ENCODE data around the gene LRCH4.

Gene LRCH4

DNA sequence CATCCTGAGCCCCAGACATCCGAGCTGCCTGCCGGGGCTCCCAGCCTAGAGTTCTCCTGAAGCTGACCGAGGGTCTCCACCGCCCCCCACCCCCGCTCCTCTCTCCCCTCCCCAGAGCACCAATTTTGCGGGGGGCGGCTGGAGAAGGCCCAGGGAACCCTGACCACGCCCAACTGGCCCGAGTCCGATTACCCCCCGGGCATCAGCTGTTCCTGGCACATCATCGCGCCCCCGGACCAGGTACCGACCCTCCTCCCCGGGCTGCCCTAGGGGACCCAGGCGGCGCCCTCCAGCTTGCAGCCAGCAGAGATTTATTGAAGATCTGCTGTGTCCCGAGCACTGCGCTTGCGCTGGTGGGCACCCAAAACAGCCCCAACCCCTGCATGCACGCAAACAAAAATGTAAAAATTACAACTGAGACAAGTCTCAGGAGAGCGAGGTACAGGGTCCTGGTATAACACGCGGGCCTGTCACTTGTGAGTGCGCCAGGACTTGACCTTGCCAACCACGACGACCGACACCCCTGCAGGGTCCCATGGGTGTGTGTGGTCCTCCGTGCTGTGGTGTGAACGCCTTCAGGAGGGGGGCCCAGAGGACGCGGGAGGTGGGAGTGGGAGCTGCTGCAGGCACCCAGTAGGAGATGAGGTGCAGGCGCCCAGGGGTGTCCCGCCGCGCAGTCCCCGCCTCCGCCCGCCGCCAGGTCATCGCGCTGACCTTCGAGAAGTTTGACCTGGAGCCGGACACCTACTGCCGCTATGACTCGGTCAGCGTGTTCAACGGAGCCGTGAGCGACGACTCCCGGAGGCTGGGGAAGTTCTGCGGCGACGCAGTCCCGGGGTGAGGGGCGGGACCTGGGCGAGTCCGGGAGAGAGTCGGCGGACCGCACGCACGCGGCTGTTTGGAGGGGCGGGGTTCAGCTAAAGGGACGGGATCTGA lies 19.3 kb upstream of the LRCH4 start:
- DNase-seq = no peak

GRCh38 chr7:100604028-100604975 lies 18.4 kb upstream of the LRCH4 start:
- peak; percentile 84 for DNase-seq

- DNase-seq = peak; percentile 55
Observed at GRCh38 chr7:100603726-100604027, 17.7 kb upstream of the LRCH4 start.

DNA sequence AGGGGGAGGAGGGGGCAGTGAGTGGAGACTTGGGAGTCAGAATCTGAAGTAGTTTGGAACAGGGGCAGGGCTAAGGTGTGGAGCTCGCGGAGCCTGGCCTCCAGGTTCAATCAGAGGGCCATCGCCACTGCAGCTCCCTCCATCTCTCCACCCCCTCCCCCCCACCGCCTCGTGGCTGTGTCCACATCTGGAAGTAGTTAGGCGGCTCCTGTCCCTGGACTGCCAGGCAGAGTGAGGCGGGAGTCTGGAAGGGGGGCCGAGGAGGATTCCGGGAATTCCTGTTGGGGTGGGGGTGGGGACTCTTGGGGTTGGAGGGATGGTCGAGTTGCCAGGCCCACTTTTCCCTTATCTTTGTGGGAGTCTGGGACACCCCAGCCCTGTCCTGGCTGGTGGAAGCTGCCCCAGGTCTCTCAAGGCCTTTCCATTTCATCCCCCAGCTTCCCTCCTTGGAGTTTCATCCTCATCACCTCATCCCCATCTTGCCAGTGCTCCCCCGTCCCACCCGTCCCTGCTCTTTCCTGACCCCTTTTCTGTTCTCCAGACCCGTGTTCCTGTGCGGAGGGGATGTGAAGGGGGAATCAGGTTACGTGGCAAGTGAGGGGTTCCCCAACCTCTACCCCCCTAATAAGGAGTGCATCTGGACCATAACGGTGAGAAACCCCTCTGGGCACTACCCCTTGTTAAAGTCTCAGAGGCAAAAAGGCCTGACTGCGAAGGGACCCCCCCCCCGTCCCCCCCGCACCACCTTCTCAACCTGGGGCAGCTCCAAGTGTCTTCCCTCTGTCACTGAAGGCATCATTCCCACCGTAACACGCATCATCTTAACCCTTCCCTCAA lies 17.2 kb upstream of the LRCH4 start:
- peak; percentile 95 for DNase-seq

GRCh38 chr7:100600730-100601038 lies 14.8 kb upstream of the LRCH4 start:
- no peak for DNase-seq

DNA sequence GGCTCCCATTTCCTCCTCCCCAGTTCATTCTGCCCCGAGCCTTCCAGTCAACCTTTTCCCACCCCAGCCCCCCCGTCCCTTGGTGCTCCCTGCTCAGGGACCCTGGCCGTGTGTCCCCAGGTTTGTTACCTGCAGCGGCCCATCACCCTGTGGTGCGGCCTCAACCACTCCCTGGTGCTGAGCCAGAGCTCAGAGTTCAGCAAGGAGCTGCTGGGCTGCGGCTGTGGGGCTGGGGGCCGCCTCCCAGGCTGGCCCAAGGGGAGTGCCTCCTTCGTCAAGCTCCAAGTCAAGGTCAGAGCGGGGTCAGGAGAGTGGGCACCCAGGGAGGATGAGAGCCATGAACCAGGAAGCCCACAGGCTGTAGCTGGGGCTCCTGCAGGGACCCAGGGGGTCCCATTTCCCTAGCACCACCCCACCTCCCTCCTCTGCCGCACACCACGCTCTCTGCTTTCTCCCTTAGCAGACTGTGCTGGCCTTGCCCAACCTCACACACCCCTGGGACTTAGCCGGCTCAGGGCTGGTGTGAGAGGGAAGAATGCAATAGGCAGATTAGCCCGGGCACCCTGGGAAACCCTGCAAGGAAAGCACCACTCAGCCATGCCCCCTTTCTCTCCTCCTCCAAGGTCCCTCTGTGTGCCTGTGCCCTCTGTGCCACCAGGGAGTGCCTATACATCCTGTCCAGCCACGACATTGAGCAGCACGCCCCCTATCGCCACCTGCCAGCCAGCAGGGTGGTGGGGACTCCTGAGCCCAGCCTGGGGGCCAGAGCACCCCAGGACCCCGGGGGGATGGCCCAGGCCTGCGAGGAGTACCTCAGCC lies 14.2 kb upstream of the LRCH4 start:
- no peak for DNase-seq

DNA sequence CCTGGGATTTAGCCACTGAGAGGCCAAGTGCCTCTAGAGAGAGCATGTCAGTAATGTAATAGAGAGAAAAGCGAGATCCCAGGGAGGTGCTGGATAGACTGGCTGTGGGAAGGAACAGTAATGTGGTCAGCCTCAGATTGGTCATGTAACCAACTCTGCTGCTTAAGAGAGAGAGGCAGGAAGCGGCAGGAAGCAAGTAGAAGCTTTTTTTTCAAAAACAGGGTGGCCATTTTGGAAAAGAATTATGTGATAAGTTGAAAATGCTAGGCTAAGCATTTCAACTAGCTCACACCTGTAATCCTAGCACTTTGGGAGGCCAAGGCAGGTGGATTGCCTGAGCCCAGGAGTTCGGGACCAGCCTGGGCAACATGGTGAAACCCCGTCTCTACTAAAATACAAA lies 12.5 kb upstream of the LRCH4 start:
- DNase-seq = no peak

DNA sequence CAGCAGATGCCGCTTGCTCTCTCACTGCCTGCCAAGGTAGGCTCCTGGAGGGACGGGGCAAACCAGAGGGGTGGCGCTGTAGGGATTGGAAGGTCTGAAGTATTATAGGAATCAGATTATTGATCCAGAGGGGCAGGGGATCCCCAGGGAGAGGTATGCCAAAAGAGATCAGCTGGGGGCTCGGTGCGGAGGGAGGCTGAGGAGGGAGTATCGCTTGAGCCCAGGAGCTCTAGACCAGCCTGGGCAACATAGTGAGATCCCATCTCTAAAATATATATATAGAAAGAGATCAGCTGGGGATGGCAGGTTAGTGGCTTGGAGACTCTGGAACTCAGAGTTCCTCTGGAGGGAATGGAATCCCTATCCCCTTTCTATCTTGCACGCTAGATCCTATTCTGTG lies 9.3 kb upstream of the LRCH4 start:
- no peak for DNase-seq

- DNase-seq = no peak
Observed at GRCh38 chr7:100591596-100591995, 5.7 kb upstream of the LRCH4 start.

DNA sequence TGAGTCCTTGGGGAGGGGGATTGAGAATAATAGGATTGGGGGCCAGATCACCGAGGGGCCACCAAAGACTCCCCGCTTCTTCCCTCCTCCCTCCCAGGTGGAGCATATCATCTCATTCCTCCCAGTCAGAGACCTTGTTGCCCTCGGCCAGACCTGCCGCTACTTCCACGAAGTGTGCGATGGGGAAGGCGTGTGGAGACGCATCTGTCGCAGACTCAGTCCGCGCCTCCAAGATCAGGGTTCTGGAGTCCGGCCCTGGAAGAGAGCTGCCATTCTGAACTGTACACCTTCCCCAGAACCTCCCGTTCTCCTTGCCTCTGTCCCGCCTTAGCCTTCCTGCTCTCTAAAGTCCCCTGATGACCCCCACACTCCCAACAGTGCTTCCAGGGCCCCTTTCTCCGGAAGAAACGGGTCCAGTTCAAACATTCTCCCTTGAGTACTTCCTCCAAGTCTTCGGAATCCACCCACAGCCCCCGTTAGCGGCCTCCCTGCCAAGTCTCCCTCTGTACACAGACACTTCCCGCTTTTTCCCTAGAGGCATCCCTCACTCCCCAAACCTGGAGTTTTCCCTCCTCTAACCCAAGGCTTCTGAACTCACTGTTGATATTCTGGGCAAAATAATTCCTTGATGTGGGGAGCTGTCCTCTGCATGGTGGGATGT lies 4.3 kb upstream of the LRCH4 start:
- no peak for DNase-seq

DNA sequence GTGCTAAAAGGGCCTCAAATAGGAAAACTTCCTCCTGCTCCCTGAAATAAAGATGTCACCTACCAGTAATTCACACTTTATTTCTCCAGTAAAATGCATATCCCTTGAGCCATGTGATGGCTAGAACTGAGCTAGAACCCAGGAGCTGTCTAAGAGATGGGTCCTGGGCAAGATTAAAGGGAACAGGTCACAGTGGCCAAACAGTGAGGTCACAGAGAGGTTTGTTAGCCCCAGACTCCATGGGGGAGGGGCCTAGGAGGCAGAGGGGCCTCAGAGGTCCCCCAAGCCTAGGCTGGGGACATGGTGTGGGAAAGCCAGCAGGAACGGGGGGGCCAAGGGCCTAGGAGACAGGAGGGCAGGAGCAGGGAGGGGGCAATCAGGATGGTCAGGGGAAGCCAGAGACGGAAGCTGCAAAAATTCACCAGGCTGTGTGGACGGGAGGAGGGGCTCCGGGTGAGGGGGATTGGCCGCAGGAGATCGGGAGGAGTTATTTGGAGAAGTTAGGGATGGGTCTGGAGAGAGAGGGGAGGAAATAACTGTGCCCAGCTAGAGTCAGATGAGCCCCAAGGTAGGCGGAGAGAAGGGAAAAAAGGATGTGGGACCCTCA lies 3.5 kb upstream of the LRCH4 start:
- no peak for DNase-seq

DNA sequence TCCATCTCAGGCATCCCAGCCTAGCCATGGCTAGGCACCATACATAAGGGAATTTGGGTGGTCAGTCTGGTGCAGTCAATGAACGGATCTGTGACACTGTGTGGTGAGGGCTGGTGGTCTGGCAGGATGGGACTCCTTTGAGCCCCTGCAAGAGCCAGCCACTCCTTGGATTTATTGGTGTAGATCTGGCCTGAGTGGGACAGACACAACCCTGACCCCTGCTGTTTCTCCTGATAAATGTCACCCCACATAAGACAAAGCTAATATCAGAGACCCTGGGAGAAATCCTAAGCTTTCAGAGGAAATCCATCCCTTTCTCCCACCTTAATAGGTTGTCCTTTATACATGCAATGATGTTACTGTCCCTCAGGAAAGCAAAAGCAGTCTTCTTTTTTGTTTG lies 2.5 kb upstream of the LRCH4 start:
- peak; percentile 37 for DNase-seq

GRCh38 chr7:100586266-100587025 lies 517 bp upstream of the LRCH4 start, which contains the start of gene FBXO24:
TSS of gene FBXO24 (plus strand) at chr7:100586328. CDS start at chr7:100586626, 298 bp downstream.
- DNase-seq = peak; percentile 100

DNA sequence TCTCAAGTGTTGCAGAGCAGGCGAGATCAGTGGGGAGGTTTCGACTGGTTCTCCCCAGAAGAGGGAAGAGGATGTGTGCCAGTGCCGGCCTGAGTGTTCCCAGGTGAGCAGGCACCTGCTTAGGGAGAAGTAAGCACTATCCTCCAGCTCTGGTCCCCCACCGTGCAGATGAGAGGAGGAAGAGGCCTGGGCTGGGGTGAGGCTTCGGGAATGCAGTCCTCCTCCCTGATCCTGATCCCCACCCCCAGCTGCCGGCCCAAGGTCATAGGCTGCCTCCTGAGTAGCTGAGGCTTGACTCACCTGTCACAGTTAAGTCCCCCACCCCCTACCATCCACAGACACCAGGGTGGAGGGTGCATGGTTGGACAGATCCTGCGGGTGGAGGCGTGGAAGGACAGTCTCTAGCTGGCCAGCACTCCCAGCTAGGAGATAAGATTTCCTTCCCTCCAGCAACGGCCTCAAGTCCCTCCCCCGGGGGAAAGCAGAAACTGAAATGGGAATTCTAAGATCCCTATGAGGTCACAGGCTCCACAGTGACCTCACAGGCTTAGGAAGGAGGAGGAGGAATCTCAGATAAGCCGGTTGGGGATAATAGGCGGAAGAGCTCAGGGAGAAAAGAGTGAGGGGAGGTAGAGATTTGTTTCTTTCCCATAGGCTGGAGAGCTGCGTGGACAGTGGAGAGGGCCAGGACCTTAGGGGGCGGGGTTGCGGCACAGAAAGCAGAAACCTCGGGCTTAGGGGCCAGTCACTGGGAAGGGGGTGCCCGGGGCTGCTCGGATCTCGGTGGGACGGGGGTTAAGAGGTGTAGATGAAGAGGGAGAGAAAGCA lies 1.0 kb downstream of the LRCH4 start:
- DNase-seq = peak; percentile 75

- no peak for DNase-seq
Observed at GRCh38 chr7:100584054-100584682, 1.8 kb downstream of the LRCH4 start.

GRCh38 chr7:100583132-100584053 lies 2.5 kb downstream of the LRCH4 start:
- peak; percentile 43 for DNase-seq

DNA sequence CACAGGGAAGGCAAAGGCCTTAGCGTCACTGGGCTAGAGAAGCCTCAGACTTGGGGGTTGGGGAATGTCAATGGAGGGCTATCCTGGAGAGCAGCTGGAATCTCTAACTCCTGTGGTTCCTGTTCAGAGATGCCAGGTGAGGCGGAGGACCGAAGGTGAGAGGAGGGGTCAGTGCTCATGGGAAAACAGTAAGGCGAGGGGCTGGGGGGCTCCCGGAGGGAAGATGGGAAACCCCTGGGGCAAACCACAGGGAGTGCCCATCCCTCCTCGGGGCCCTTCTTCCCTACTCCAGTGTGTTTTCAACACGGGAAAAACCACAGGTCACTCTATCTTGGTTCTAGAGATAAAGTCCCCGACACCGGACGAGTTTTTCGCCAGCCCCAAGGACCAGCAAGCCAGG lies 3.3 kb downstream of the LRCH4 start:
- DNase-seq = no peak
